Thoracic aorta (tissue), 2 donors: ENCODE results near the gene CANT1. TPM values are rescaled to one million over a fixed set of nuclear protein-coding genes. Genes with fewer than 3 reads are reported as not detected.

Experiments used
- ATAC-seq: fragments of 150-250 bp; one replicate; pipeline ENCODE4 v1.8.0; 2017; ENCODE audit warnings: low read depth; ENCODE audit not compliant: insufficient number of reproducible peaks, low FRiP score
- DNase-seq: peaks from one replicate; pipeline ENCODE4 v3.0.0-alpha.2; 2020; ENCODE audit warnings: low spot score
- H3K27ac ChIP-seq, 2 donors: fragments of 200-600 bp; sonication (generic); 1 replicate in 1 of 2; 2 replicates in 1 of 2; pipeline ENCODE4 v1.5.1; 2016; ENCODE audit warnings: mild to moderate bottlenecking in 2 of 2, moderate library complexity in 2 of 2
- H3K27me3 ChIP-seq: fragments of 200-600 bp; sonication (generic); replicated peaks from 2 replicates; pipeline ENCODE4 v1.6.0; 2016; ENCODE audit warnings: mild to moderate bottlenecking; ENCODE audit not compliant: insufficient read depth
- H3K36me3 ChIP-seq: fragments of 200-600 bp; sonication (generic); one replicate; pipeline ENCODE4 v1.5.1; 2016
- H3K4me1 ChIP-seq, 2 donors: fragments of 200-600 bp; sonication (generic); 1 replicate in 1 of 2; 2 replicates in 1 of 2; pipeline versions ENCODE4 v1.5.1 to v1.6.0; 2016; ENCODE audit warnings: low read depth in 2 of 2, mild to moderate bottlenecking in 1 of 2; ENCODE audit not compliant: control insufficient read depth in 1 of 2
- H3K4me3 ChIP-seq: fragments of 200-600 bp; sonication (generic); 2 replicates; pipeline ENCODE4 v1.5.1; 2016; ENCODE audit warnings: mild to moderate bottlenecking
- H3K9me3 ChIP-seq: fragments of 200-600 bp; sonication (generic); 2 replicates; pipeline ENCODE4 v1.5.1; 2016
- total RNA-seq, 2 donors: library from RNA; depleted of rRNA; stranded (reverse); fragments of >200 nt; gene quantifications; one replicate each; pipeline versions ENCODE4 v1.1.0 to v1.2.3, GENCODE V29; 2016
- TF ChIP-seq, protein P1 (sequence below): fragments of 200-600 bp; sonication (generic); IDR thresholded peaks from one replicate; pipeline ENCODE4 v1.5.1; 2019; ENCODE audit warnings: antibody characterized with exemption

Gene CANT1
- total RNA-seq, 2 donors from 2014 or later, result 21.4 to 41.0 TPM

DNA sequence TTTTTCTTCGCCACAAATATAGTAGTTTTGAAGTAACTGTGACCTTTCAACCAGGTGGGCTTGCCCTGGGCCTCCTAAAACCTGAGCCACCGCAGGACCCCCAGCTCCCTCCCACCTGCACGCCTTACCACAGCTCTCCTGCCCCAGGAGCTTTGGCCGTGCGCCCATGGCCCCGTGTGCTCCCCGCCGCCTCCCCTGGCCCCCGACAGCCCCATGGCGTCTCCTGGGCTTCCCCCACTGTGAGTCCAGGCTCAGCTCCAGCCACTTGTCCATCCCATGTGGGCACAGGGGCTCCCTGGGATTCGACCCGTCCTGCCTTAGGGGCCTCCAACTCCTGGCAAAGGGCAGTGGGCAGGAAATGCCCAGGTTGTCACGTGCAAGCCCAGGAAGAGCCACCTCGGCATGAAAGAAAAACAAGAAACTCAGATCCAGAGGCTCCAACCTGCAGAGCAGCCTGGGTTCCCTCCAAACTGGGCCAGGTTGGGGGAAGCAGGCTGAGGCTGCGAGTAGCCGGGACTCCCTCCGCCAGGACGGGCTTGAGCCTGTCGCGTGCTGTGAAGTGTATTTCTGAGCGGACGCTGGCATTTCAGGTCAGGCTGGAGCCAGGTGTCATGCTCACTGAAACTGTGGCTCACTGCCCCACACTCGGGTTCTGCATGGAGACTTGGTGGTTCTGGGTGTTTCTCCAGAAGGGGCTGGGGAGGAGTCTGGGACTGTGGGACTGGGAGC lies 35.6 kb downstream of the CANT1 start:
- ATAC-seq (no peak), DNase-seq (no peak)
- Histone ChIP-seq H3K9me3 (no peaks in the 10 kb centered on the region), H3K4me3 (no peak overlapping the region), H3K36me3 (no peaks in the 10 kb centered on the region), H3K27me3 (no peaks in the 10 kb centered on the region), H3K27ac (no peak overlapping the region), H3K4me1 (peaks cover 9 to 56% of the 10 kb centered on the region in 2 donors)
- TF ChIP-seq, protein P1, sequence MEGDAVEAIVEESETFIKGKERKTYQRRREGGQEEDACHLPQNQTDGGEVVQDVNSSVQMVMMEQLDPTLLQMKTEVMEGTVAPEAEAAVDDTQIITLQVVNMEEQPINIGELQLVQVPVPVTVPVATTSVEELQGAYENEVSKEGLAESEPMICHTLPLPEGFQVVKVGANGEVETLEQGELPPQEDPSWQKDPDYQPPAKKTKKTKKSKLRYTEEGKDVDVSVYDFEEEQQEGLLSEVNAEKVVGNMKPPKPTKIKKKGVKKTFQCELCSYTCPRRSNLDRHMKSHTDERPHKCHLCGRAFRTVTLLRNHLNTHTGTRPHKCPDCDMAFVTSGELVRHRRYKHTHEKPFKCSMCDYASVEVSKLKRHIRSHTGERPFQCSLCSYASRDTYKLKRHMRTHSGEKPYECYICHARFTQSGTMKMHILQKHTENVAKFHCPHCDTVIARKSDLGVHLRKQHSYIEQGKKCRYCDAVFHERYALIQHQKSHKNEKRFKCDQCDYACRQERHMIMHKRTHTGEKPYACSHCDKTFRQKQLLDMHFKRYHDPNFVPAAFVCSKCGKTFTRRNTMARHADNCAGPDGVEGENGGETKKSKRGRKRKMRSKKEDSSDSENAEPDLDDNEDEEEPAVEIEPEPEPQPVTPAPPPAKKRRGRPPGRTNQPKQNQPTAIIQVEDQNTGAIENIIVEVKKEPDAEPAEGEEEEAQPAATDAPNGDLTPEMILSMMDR, result no peak

DNA sequence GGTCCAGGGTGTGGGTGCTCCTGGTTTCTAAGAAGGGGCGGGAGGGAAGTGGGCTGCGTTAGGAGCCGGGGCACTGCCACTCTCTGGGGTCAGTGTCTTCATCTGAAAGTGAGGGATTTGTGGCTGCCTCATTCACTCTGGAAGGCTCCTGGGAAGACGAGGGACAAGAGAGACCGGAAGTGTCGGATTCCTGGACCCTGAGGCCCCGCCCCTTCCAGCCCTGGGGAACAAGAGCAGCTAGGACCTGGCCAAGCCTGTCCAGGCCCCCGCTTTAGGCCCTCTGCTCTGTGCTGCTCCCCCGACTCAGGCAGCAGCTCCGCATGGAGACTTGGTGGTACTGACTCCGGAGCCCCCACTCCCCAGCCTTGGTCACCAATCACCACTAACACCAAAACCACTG lies 36.4 kb downstream of the CANT1 start:
- H3K4me1 ChIP-seq, result peaks cover 6 to 49% of the 10 kb centered on the region in 2 donors
- DNase-seq, result no peak
- no peaks in the 10 kb centered on the region for H3K27me3 ChIP-seq
- TF ChIP-seq, protein P1, result no peak
- no peaks in the 10 kb centered on the region for H3K36me3 ChIP-seq
- no peak for ATAC-seq
- no peak overlapping the region for H3K4me3 ChIP-seq
- H3K9me3 ChIP-seq, result no peaks in the 10 kb centered on the region
- no peak overlapping the region for H3K27ac ChIP-seq

DNA sequence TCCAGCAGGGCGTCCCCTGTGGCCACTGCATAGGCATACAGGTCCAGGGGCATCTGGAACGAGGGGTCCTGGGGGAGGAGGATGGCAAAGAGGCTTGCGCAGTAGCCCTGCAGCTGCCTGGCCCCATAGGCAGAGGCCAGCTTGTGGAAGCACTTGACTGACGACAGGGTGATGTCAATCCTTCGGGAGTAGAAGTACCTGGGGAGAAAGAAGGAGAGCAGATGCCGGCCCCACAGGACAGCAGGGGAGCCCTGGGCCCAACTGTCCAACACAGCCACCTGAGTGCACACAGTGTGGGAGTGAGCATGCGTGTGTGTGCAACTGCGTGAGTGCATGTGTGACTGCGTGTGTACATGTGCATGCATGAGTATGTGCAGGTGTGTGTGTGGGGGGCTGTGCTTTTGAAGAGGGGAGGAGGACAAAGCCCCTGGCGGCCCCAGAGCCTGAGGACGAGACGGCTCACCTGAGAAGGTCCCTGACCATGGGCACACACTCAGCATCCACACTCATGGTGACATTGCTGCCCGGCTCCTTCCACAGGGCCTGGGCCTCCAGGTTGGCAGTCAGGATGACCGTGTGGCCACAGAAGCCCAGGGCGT lies 37.0 kb downstream of the CANT1 start:
- Histone ChIP-seq H3K4me1 (peaks cover 3 to 43% of the 10 kb centered on the region in 2 donors), H3K4me3 (no peak overlapping the region), H3K27me3 (no peaks in the 10 kb centered on the region), H3K36me3 (no peaks in the 10 kb centered on the region), H3K9me3 (no peaks in the 10 kb centered on the region), H3K27ac (no peak overlapping the region)
- TF ChIP-seq, protein P1, result no peak
- ATAC-seq, result no peak
- no peak for DNase-seq

DNA sequence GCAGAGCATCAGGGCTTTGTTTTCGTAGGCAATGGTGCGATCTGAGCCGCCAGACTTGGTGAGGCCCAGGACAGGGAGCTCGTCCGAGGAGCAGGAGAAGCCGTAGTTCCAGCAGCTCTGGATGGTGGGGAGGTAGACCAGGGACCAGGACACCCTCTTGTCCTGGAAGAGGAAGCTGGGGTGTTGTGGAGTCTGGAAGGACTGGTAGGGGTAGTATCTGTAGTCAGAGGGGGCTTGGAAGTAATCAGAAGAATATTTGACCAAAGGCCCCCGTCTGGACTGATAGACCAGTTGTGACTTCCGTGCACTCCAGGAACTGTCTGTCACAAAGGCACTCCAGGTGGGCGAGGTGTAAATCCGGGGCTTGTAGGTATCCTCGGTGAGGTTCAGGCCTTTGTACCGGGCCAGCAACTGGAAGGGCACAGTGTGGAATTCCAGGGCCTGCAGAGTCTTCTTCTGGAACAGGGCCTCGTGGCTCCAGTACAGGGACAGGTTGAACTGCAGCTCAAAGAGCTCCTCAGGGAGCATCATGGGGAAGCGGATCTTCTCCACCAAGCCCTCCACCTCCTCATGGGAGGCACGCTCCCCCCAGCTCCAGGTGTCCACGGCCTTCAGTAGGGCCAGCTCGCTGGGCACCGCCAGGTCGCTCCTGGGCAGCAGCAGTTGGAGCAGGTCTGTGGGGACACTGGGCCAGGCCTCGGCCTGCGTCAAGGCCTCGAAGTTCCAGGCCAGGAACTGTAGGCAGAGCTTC lies 37.6 kb downstream of the CANT1 start:
- ATAC-seq (no peak), DNase-seq (no peak)
- peaks cover 3 to 36% of the 10 kb centered on the region in 2 donors for H3K4me1 ChIP-seq
- no peaks in the 10 kb centered on the region for H3K27me3 ChIP-seq
- peak overlapping the region; percentile 46 for H3K4me3 ChIP-seq
- no peaks in the 10 kb centered on the region for H3K9me3 ChIP-seq
- no peak overlapping the region for H3K27ac ChIP-seq
- H3K36me3 ChIP-seq, result no peaks in the 10 kb centered on the region
- TF ChIP-seq, protein P1, result no peak
